Measurements from ENCODE around the gene CCDC88C.

The CCDC88C gene

GRCh38 chr14:91305650-91306431 is 111.8 kb downstream of the CCDC88C start:
- DNase-seq: peak in 1 of 3 experiments; percentile 29

GRCh38 chr14:91303924-91304229 is 113.7 kb downstream of the CCDC88C start:
- no peak for DNase-seq

- DNase-seq: peak in 2 of 3 experiments; percentile 6 to 13
Observed at GRCh38 chr14:91303091-91303923, 114.3 kb downstream of the CCDC88C start.

- no peak for DNase-seq
Observed at GRCh38 chr14:91302391-91302790, 115.2 kb downstream of the CCDC88C start.

- no peak for DNase-seq
Observed at GRCh38 chr14:91300957-91301356, 116.7 kb downstream of the CCDC88C start.

GRCh38 chr14:91300283-91300895 is 117.2 kb downstream of the CCDC88C start:
- peak in 1 of 3 experiments; percentile 66 for DNase-seq

- DNase-seq: peak; percentile 15 to 93 (median 61)
Observed at GRCh38 chr14:91299121-91300115, 118.2 kb downstream of the CCDC88C start.

GRCh38 chr14:91298576-91298975 is 119.0 kb downstream of the CCDC88C start:
- DNase-seq: no peak

GRCh38 chr14:91297081-91297711 is 120.4 kb downstream of the CCDC88C start:
- DNase-seq: no peak

GRCh38 chr14:91295851-91296796 is 121.5 kb downstream of the CCDC88C start:
- DNase-seq: no peak

- no peak for DNase-seq
Observed at GRCh38 chr14:91295276-91295845, 122.3 kb downstream of the CCDC88C start.

GRCh38 chr14:91294153-91294552 is 123.5 kb downstream of the CCDC88C start:
- DNase-seq: no peak

- no peak for DNase-seq
Observed at GRCh38 chr14:91293281-91293680, 124.3 kb downstream of the CCDC88C start.

GRCh38 chr14:91292491-91292890 is 125.1 kb downstream of the CCDC88C start:
- DNase-seq: no peak

GRCh38 chr14:91291786-91292405 is 125.7 kb downstream of the CCDC88C start:
- no peak for DNase-seq

GRCh38 chr14:91290986-91291385 is 126.6 kb downstream of the CCDC88C start:
- DNase-seq: no peak

GRCh38 chr14:91289464-91289863 is 128.2 kb downstream of the CCDC88C start:
- DNase-seq: no peak

- no peak for DNase-seq
Observed at GRCh38 chr14:91288876-91289275, 128.7 kb downstream of the CCDC88C start.

GRCh38 chr14:91286530-91286937 is 131.1 kb downstream of the CCDC88C start:
- DNase-seq: peak; percentile 71 to 92 (median 91)
